ENCODE data around the gene RASAL1.

The RASAL1 gene

DNA sequence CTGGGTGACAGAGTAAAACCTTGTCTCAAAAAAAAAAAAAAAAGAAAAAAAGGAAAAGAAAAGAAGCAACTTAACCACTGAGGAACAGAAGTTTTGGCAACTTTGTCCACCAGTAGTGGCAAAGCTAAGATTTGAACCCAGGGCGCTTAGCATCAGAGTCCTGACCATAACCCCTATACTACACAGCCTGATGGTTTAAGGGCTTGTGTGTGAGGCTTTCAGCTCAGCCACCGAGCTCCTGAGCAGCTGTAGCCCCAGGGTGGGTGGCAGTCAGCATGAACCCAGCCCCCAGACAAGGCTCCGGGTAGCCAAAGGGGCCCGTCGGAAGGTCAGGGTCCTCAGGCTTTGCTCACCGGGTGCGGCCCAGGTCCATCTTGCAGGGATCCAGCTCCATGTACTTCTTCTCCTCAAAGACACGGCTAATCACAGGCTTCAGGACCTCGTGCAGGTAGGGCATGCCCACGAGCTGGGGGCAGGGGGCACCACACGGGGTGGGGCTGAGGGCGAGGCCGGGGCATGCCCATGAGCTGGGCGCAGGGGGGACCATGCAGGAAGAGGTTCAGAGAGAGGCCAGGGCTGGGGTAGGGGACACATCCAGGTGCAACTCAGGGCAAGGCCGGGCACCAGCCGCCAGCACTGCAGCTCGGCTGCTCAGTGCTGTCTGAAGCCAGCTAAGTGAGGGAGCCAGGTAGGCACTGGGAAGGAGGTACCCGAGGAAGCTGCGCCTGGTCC lies 20.9 kb downstream of the RASAL1 start:
- H3K36me3 ChIP-seq (ENCODE audit: control insufficient read depth, insufficient read depth, low read length): no peaks in the 10 kb centered on the region
- no peaks in the 10 kb centered on the region for H3K9me3 ChIP-seq (ENCODE audit: control insufficient read depth, insufficient read depth, low read length)
- H3K4me3 ChIP-seq (ENCODE audit: low read depth, low read length): no peak overlapping the region
- H3K4me1 ChIP-seq (ENCODE audit: control insufficient read depth, insufficient read depth, low read length): no peaks in the 10 kb centered on the region
- no peak overlapping the region for H3K27ac ChIP-seq (ENCODE audit: low read depth, low read length)
- no peak overlapping the region for H3K9ac ChIP-seq (ENCODE audit: low read depth, low read length)
- no peaks in the 10 kb centered on the region for H3K27me3 ChIP-seq (ENCODE audit: control insufficient read depth, insufficient read depth, low read length)

GRCh38 chr12:113113397-113113796 lies 22.2 kb downstream of the RASAL1 start:
- H3K36me3 ChIP-seq (ENCODE audit: control insufficient read depth, insufficient read depth, low read length): no peaks in the 10 kb centered on the region

DNA sequence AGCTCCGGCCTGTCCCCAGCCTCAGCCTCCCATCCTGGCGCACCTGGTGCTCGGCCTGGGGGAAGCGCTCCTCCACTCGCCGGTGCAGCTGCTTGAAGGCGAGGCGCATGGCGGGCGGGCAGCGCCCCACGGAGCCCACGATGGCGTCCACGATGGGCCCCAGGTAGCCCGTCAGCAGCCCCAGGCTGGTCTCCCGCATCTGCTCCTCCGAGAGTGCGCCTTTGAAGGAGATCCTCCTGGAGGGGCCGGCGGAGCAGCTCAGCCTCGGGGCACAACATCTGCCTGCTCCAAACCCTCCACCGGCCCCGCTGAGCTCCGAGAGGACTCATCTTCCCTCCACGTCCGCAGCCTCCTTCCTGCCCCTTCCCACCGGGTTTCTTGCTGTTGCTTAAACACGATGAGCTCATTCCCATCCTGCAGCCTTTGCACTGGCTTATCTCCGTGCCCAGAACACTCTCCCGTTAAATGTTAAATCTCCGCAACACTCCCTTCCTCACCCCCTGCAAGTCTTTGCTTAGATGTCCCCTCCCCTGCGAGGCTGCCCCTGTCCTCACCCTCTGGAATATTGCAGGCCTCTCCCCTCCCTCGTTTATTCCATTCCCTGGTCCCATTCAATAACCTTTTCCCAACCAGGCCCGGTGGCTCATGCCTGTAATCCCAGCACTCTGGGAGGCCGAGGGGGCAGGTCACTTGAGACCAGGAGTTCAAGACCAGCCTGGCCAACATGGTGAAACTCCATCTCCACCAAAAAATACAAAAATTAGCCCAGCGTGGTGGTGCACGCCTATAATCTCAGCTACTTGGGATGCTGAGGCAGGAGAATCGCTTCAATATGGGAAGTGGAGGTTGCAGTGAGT lies 23.3 kb downstream of the RASAL1 start:
- Histone ChIP-seq H3K36me3 (ENCODE audit: control insufficient read depth, insufficient read depth, low read length) (no peaks in the 10 kb centered on the region), H3K9ac (ENCODE audit: low read depth, low read length) (no peak overlapping the region), H3K27ac (ENCODE audit: low read depth, low read length) (no peak overlapping the region), H3K9me3 (ENCODE audit: control insufficient read depth, insufficient read depth, low read length) (no peaks in the 10 kb centered on the region), H3K27me3 (ENCODE audit: control insufficient read depth, insufficient read depth, low read length) (no peaks in the 10 kb centered on the region), H3K4me3 (ENCODE audit: low read depth, low read length) (no peak overlapping the region), H3K4me1 (ENCODE audit: control insufficient read depth, insufficient read depth, low read length) (no peaks in the 10 kb centered on the region)

More at GRCh38 chr12:113113397-113113796, 22.2 kb downstream of the RASAL1 start:
- H3K9ac ChIP-seq (ENCODE audit: low read depth, low read length): no peak overlapping the region
- no peak overlapping the region for H3K27ac ChIP-seq (ENCODE audit: low read depth, low read length)
- no peak overlapping the region for H3K4me3 ChIP-seq (ENCODE audit: low read depth, low read length)
- H3K4me1 ChIP-seq (ENCODE audit: control insufficient read depth, insufficient read depth, low read length): no peaks in the 10 kb centered on the region
- no peaks in the 10 kb centered on the region for H3K27me3 ChIP-seq (ENCODE audit: control insufficient read depth, insufficient read depth, low read length)
- H3K9me3 ChIP-seq (ENCODE audit: control insufficient read depth, insufficient read depth, low read length): no peaks in the 10 kb centered on the region

GRCh38 chr12:113111247-113111646 lies 24.3 kb downstream of the RASAL1 start:
- no peaks in the 10 kb centered on the region for H3K9me3 ChIP-seq (ENCODE audit: control insufficient read depth, insufficient read depth, low read length)
- no peaks in the 10 kb centered on the region for H3K27me3 ChIP-seq (ENCODE audit: control insufficient read depth, insufficient read depth, low read length)
- H3K27ac ChIP-seq (ENCODE audit: low read depth, low read length): no peak overlapping the region
- no peaks in the 10 kb centered on the region for H3K4me1 ChIP-seq (ENCODE audit: control insufficient read depth, insufficient read depth, low read length)
- H3K36me3 ChIP-seq (ENCODE audit: control insufficient read depth, insufficient read depth, low read length): no peaks in the 10 kb centered on the region
- H3K4me3 ChIP-seq (ENCODE audit: low read depth, low read length): no peak overlapping the region
- no peak overlapping the region for H3K9ac ChIP-seq (ENCODE audit: low read depth, low read length)

DNA sequence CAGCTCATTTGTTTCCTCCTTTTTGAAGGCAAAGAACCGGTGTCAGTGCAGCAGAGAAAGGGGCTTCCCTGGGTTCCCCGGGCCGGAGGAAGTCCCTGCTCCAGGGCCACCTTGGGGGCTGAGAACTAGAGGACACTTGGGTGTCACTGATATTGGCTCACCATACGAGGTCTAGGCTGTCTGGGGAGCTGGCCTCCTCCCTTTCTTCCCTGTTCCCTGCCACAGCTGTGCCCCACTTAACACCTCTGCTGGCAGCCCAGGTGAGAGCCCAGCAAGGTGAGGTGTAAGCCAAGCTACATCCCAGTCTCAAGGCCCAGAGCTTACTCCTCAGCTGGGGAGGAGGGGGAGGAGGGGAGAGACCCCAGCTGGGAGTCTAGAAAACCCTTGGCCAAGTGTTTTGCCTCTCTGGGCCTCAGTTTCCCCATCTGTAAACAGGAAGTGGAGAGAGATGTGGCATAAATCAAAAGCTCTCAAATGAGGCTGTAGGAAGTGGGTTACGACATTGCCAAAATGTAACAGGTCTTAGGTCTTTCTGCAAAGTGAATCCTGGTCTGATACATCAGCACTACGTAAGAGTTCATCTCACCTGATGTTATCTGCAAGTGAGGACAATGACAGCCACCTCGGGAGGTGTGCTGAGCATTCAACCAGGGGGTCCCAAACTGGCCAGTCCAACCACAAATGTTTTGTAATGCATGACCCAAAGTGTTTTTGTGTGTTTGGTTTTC lies 25.5 kb downstream of the RASAL1 start:
- Histone ChIP-seq H3K4me1 (ENCODE audit: control insufficient read depth, insufficient read depth, low read length) (no peaks in the 10 kb centered on the region), H3K4me3 (ENCODE audit: low read depth, low read length) (no peak overlapping the region), H3K9me3 (ENCODE audit: control insufficient read depth, insufficient read depth, low read length) (no peaks in the 10 kb centered on the region), H3K36me3 (ENCODE audit: control insufficient read depth, insufficient read depth, low read length) (no peaks in the 10 kb centered on the region), H3K27me3 (ENCODE audit: control insufficient read depth, insufficient read depth, low read length) (no peaks in the 10 kb centered on the region), H3K9ac (ENCODE audit: low read depth, low read length) (no peak overlapping the region), H3K27ac (ENCODE audit: low read depth, low read length) (no peak overlapping the region)

GRCh38 chr12:113109360-113109759 lies 26.2 kb downstream of the RASAL1 start:
- H3K36me3 ChIP-seq (ENCODE audit: control insufficient read depth, insufficient read depth, low read length): no peaks in the 10 kb centered on the region
- H3K27me3 ChIP-seq (ENCODE audit: control insufficient read depth, insufficient read depth, low read length): no peaks in the 10 kb centered on the region

GRCh38 chr12:113108308-113108707 lies 27.3 kb downstream of the RASAL1 start:
- Histone ChIP-seq H3K4me1 (ENCODE audit: control insufficient read depth, insufficient read depth, low read length) (no peaks in the 10 kb centered on the region), H3K27ac (ENCODE audit: low read depth, low read length) (no peak overlapping the region), H3K36me3 (ENCODE audit: control insufficient read depth, insufficient read depth, low read length) (no peaks in the 10 kb centered on the region), H3K4me3 (ENCODE audit: low read depth, low read length) (no peak overlapping the region), H3K27me3 (ENCODE audit: control insufficient read depth, insufficient read depth, low read length) (no peaks in the 10 kb centered on the region), H3K9ac (ENCODE audit: low read depth, low read length) (no peak overlapping the region), H3K9me3 (ENCODE audit: control insufficient read depth, insufficient read depth, low read length) (no peaks in the 10 kb centered on the region)

More at GRCh38 chr12:113109360-113109759, 26.2 kb downstream of the RASAL1 start:
- Histone ChIP-seq H3K9me3 (ENCODE audit: control insufficient read depth, insufficient read depth, low read length) (no peaks in the 10 kb centered on the region), H3K9ac (ENCODE audit: low read depth, low read length) (no peak overlapping the region), H3K4me1 (ENCODE audit: control insufficient read depth, insufficient read depth, low read length) (no peaks in the 10 kb centered on the region), H3K4me3 (ENCODE audit: low read depth, low read length) (no peak overlapping the region), H3K27ac (ENCODE audit: low read depth, low read length) (no peak overlapping the region)

DNA sequence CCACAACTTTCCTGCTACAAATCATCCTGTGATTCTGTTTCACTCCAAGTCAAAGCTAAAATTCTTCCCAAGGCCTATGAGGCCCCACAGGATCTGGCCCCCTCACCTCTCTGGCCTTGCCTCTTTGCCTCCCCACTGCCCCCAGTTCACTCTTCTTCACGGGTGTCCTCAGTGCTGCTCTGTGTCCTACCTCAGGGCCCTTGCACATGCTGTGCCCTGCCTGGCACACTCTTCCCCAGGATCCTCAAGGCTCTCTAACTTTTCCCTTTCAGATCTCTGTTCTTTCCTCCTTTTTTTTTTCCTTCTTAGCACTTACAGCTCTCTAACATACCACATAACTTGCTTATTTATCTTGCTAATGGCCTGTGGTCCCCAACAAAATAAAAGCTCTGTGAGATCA lies 29.2 kb downstream of the RASAL1 start:
- no peak overlapping the region for H3K9ac ChIP-seq (ENCODE audit: low read depth, low read length)
- no peaks in the 10 kb centered on the region for H3K27me3 ChIP-seq (ENCODE audit: control insufficient read depth, insufficient read depth, low read length)
- H3K36me3 ChIP-seq (ENCODE audit: control insufficient read depth, insufficient read depth, low read length): no peaks in the 10 kb centered on the region
- no peak overlapping the region for H3K4me3 ChIP-seq (ENCODE audit: low read depth, low read length)
- H3K9me3 ChIP-seq (ENCODE audit: control insufficient read depth, insufficient read depth, low read length): no peaks in the 10 kb centered on the region
- H3K4me1 ChIP-seq (ENCODE audit: control insufficient read depth, insufficient read depth, low read length): no peaks in the 10 kb centered on the region
- H3K27ac ChIP-seq (ENCODE audit: low read depth, low read length): no peak overlapping the region

GRCh38 chr12:113105606-113106271 lies 29.8 kb downstream of the RASAL1 start:
- H3K4me3 ChIP-seq (ENCODE audit: low read depth, low read length): no peak overlapping the region
- no peaks in the 10 kb centered on the region for H3K36me3 ChIP-seq (ENCODE audit: control insufficient read depth, insufficient read depth, low read length)
- no peaks in the 10 kb centered on the region for H3K9me3 ChIP-seq (ENCODE audit: control insufficient read depth, insufficient read depth, low read length)
- H3K4me1 ChIP-seq (ENCODE audit: control insufficient read depth, insufficient read depth, low read length): no peaks in the 10 kb centered on the region
- H3K27me3 ChIP-seq (ENCODE audit: control insufficient read depth, insufficient read depth, low read length): no peaks in the 10 kb centered on the region
- H3K27ac ChIP-seq (ENCODE audit: low read depth, low read length): no peak overlapping the region
- no peak overlapping the region for H3K9ac ChIP-seq (ENCODE audit: low read depth, low read length)

GRCh38 chr12:113104953-113105510 lies 30.5 kb downstream of the RASAL1 start:
- H3K4me1 ChIP-seq (ENCODE audit: control insufficient read depth, insufficient read depth, low read length): no peaks in the 10 kb centered on the region
- H3K36me3 ChIP-seq (ENCODE audit: control insufficient read depth, insufficient read depth, low read length): no peaks in the 10 kb centered on the region
- no peak overlapping the region for H3K27ac ChIP-seq (ENCODE audit: low read depth, low read length)
- no peaks in the 10 kb centered on the region for H3K27me3 ChIP-seq (ENCODE audit: control insufficient read depth, insufficient read depth, low read length)
- H3K4me3 ChIP-seq (ENCODE audit: low read depth, low read length): no peak overlapping the region
- no peak overlapping the region for H3K9ac ChIP-seq (ENCODE audit: low read depth, low read length)
- no peaks in the 10 kb centered on the region for H3K9me3 ChIP-seq (ENCODE audit: control insufficient read depth, insufficient read depth, low read length)

All from HUES48 (cell line).